Astrocyte of the cerebellum (primary cell): ENCODE results near the gene PAX5.

ENCODE experiments used
- DNase-seq: peaks from one replicate; pipeline ENCODE4 v3.0.0-alpha.2; 2011; ENCODE audit warnings: low read depth
- H3K4me3 ChIP-seq: 2 replicates; pipeline ENCODE4 v1.5.1; 2011; ENCODE audit warnings: mild to moderate bottlenecking, low read depth, low read length, moderate library complexity
- CTCF ChIP-seq: IDR thresholded peaks from 2 replicates; pipeline ENCODE4 v1.5.1; 2012; ENCODE audit warnings: low read length, low read depth, moderate library complexity, mild to moderate bottlenecking; ENCODE audit errors: missing control alignments
- in situ Hi-C: cut with HindIII; loops from 2 replicates; pipeline ENCODE4 v1.10.0; 2017; ENCODE audit warnings: low sequenced_read_pairs

Gene PAX5

GRCh38 chr9:36881316-36881715 lies 152.8 kb downstream of the PAX5 start:
- in situ Hi-C loops: no loop called here
- no peak for TF ChIP-seq CTCF
- DNase-seq: no peak
- no peak overlapping the region for H3K4me3 ChIP-seq

GRCh38 chr9:36880075-36880474 lies 154.0 kb downstream of the PAX5 start:
- in situ Hi-C loops: no loop called here
- no peak for TF ChIP-seq CTCF
- no peak for DNase-seq
- no peak overlapping the region for H3K4me3 ChIP-seq

GRCh38 chr9:36878986-36879982 lies 154.8 kb downstream of the PAX5 start:
- in situ Hi-C loops: no loop called here
- H3K4me3 ChIP-seq: no peak overlapping the region
- no peak for DNase-seq
- TF ChIP-seq CTCF: no peak

GRCh38 chr9:36877239-36877638 lies 156.8 kb downstream of the PAX5 start:
- TF ChIP-seq CTCF: no peak
- DNase-seq: no peak
- in situ Hi-C loops: no loop called here
- H3K4me3 ChIP-seq: no peak overlapping the region

GRCh38 chr9:36876056-36876455 lies 158.0 kb downstream of the PAX5 start:
- H3K4me3 ChIP-seq: no peak overlapping the region
- TF ChIP-seq CTCF: no peak
- in situ Hi-C loops: no loop called here
- no peak for DNase-seq

GRCh38 chr9:36874921-36875320 lies 159.1 kb downstream of the PAX5 start:
- no peak for DNase-seq
- in situ Hi-C loops: no loop called here
- no peak for TF ChIP-seq CTCF
- no peak overlapping the region for H3K4me3 ChIP-seq
